GM12875 (cell line): Measurements from ENCODE around the gene INPP5A.
"Not testable (repeated sequence)": the region's sequence is repeated elsewhere in the genome, so short reads cannot be mapped to it uniquely, and the experiment has no call there.

Experiments
- H3K4me3 ChIP-seq: one replicate; pipeline ENCODE4 v1.5.1; 2011; ENCODE audit warnings: low read depth, low read length, control low read depth
- TF ChIP-seq, protein P1 (sequence below): IDR thresholded peaks from 2 replicates; pipeline ENCODE4 v1.5.1; 2011; ENCODE audit warnings: low read depth, mild to moderate bottlenecking, control low read depth, inconsistent platforms, low read length, moderate library complexity, borderline replicate concordance; ENCODE audit not compliant: insufficient read depth

The INPP5A gene

DNA sequence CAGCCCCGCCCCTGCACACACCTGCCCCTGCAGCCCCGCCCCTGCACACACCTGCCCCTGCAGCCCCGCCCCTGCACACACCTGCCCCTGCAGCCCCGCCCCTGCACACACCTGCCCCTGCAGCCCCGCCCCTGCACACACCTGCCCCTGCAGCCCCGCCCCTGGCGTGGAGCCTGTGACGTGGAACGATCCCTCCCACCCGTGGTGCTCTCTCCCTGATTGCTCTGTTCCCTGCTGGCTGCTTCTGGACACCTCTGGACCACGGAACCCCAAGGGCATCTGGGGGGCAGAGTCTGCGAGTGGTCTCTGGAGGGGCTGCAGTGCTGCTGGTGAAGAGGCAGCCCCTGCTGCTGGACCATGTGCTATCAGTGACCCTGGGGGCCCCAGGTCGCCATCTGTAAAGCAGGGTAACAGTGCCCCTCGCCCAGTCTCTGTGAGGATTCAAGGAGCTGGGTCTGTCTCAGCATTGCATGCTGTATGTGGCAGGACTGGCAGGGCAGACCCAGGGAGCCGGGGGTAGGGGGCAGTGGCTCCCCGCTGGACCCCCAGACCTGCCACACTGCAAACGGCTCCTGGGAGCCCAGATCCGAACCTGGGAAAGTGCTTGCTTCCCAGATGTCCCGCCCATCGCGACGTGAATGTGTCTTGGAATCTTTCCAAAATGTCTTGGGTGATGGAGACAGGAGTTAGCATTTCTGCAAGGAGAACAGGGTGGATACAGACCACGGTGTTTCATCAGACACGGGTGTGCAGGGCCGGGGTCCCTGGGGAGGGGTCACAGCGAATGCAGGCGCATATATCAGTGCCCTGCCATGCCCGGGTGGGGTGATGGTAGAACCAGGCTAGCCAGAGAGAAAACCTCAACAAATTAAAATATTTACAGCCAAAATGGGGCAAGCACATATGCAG is 276.2 kb downstream of the INPP5A start:
- TF ChIP-seq, protein P1, sequence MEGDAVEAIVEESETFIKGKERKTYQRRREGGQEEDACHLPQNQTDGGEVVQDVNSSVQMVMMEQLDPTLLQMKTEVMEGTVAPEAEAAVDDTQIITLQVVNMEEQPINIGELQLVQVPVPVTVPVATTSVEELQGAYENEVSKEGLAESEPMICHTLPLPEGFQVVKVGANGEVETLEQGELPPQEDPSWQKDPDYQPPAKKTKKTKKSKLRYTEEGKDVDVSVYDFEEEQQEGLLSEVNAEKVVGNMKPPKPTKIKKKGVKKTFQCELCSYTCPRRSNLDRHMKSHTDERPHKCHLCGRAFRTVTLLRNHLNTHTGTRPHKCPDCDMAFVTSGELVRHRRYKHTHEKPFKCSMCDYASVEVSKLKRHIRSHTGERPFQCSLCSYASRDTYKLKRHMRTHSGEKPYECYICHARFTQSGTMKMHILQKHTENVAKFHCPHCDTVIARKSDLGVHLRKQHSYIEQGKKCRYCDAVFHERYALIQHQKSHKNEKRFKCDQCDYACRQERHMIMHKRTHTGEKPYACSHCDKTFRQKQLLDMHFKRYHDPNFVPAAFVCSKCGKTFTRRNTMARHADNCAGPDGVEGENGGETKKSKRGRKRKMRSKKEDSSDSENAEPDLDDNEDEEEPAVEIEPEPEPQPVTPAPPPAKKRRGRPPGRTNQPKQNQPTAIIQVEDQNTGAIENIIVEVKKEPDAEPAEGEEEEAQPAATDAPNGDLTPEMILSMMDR, result no peak
- no peak overlapping the region for H3K4me3 ChIP-seq

DNA sequence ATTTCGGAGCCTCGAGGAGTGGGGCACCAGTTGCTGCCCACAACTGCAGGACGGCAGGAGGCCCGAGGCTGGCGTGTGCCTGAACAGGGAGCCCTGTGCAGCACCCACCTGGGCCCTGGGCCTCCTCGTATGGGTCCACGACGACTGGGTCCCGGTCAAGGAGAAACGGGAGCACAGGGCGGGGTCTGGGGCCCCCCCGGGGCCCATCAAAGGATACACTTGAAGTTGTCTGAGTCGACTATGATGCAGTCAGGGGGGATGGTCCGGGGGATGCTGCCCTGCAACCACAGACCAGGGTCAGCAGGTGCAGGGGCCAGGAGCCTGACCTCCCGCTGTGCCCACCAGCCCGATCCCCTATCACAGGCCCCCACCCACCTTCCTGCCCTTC is 276.9 kb downstream of the INPP5A start:
- TF ChIP-seq, protein P1, result no peak
- H3K4me3 ChIP-seq, result no peak overlapping the region

DNA sequence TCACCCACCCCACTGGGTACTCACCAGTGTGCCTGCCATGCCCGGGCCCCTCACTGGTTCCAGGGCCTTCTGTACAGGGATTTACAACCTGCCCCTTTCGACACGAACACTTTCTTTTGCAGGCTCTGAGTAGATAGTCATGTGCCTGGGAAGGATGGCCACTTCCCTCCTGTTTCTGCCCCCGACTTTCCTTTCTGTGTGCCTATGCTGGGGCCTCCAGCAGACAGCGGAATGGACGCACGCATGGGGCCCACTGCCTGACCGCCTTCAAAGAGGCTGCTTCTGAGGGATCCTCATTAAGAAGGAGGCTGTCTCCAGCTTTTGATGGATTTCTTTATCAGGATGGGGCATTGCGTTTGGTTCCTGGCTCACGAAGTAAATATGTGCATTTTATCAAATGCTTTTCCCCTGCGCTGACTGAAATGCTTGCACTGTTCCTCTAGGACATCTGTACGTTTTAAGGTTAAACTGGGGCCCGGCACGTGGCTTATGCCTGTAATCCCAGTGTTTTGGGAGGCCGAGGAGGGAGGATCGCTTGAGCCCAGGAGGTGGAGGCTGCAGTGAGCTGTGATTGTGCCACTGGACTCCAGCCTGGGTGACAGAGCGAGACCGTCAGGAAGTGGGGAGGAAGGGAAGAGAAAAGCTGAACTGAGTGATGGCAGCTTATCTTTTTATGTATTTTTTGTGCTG is 277.7 kb downstream of the INPP5A start:
- TF ChIP-seq, protein P1, result no peak
- H3K4me3 ChIP-seq, result no peak overlapping the region

DNA sequence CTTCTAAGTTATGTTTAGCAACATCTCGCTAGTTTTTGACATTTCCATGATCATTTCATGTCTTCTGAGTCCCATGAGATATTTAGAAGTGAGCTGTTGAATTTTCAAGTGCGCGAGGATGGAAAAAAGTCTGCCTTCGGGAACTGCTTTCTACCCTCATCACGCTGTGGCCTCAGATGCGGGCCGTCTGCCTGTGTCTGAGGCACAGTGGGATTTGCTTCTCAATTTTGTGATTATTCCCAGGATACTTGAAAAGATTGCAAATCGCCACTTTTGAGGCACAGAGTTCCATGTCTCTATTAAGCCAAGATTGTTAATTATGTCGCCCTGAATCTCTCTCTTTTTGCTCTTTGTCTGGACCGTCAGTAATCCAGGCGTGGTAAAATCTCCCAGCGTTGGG is 279.1 kb downstream of the INPP5A start:
- no peak overlapping the region for H3K4me3 ChIP-seq

DNA sequence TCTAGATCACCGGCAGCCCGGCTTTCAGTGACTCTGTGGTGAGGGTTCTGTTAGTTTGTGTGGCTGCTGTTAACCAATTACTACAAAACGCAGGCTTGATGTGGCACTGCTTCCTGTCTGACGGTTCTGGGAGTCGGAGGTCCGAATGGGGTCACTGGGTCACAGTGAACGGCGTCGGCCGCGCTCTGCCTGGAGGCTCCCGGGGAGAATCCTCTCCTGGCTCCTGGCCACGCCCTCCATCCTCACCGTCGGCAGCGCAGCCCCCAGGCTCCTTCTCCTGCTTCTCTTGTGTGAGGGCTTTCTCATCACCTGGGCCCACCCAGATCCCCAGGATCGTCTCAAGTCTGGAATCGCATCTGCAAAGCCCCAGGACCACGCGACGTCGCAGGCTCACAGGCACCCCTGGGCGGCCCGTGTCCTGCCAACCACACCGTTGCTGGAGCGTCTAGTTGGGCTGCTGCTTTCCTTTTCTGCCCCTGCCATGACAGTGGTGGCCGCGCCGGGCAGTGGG is 280.2 kb downstream of the INPP5A start:
- TF ChIP-seq, protein P1, result no peak

More for the DNA sequence above, 279.1 kb downstream of the INPP5A start:
- TF ChIP-seq, protein P1, result no peak

DNA sequence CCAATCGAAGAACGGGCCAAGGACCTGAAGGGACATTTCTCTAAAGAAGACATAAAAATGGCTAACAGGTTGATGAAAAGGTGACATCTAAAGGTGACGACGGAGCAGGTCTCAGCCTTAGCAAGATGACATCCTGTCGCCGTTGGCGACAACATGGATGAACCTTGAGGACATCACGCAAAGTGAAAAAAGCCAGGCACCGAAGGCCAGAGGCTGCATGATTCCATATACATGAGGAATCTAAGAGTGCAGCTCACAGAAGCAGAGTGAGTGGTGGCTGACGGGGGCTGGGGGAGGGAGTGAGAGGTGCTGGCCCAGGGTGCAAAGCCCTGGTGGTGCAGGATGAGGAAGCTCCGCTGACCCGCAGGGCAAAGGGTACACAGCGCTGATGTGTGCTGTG is 282.5 kb downstream of the INPP5A start:
- no peak overlapping the region for H3K4me3 ChIP-seq
- TF ChIP-seq, protein P1, result no peak

More for the DNA sequence above, 280.2 kb downstream of the INPP5A start:
- no peak overlapping the region for H3K4me3 ChIP-seq

DNA sequence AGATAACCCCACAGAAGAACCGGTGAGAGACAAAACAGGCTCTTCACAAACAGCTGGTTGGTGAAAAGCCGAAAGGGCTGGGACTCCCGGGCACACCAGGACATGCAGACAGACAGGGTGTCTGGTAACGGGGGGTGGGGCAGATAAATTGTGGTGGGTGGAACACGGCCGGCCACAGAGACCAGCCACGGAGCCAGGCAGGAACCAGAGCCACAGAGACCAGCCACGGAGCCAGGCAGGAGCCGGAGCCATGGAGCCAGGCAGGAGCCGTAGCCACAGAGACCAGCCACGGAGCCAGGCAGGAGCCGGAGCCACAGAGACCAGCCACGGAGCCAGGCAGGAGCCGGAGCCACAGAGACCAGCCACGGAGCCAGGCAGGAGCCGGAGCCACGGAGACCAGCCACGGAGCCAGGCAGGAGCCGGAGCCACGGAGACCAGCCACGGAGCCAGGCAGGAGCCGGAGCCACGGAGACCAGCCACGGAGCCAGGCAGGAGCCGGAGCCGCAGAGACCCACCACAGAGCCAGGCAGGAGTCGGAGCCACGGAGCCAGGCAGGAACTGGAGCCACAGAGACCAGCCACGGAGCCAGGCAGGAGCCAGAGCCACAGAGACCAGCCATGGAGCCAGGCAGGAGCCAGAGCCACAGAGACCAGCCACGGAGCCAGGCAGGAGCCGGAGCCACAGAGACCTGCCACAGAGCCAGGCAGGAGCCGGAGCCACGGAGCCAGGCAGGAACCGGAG is 288.4 kb downstream of the INPP5A start:
- not testable (repeated sequence) for H3K4me3 ChIP-seq
